Mesodermal cell (in vitro differentiated cells): ENCODE measurements around the gene CACNG4.

Experiments
- H3K27ac ChIP-seq: 2 replicates; pipeline ENCODE4 v1.7.0; 2013; ENCODE audit warnings: mild to moderate bottlenecking, low read depth, low read length, moderate library complexity; ENCODE audit not compliant: severe bottlenecking
- H3K36me3 ChIP-seq: 2 replicates; pipeline ENCODE4 v1.7.1; 2013; ENCODE audit warnings: mild to moderate bottlenecking, low read length, moderate library complexity; ENCODE audit not compliant: control insufficient read depth, insufficient read depth
- H3K4me1 ChIP-seq: one replicate; pipeline ENCODE4 v1.7.1; 2013; ENCODE audit warnings: mild to moderate bottlenecking, low read length; ENCODE audit not compliant: insufficient read depth, control insufficient read depth, poor library complexity, severe bottlenecking
- H3K4me3 ChIP-seq: 2 replicates; pipeline ENCODE4 v1.7.0; 2013; ENCODE audit warnings: low read length, control low read depth, mild to moderate bottlenecking; ENCODE audit not compliant: insufficient read depth, poor library complexity, severe bottlenecking; ENCODE audit errors: extremely low read depth
- H3K9me3 ChIP-seq: 2 replicates; pipeline ENCODE4 v1.7.1; 2013; ENCODE audit warnings: mild to moderate bottlenecking, low read length, moderate library complexity; ENCODE audit not compliant: control insufficient read depth
- WGBS, 2 experiments: methylation state at CpG; one replicate each; pipeline ENCODE4 v1.1.5; 2013; ENCODE audit warnings: missing lambda C conversion rate in 2 of 2; ENCODE audit not compliant: insufficient coverage in 2 of 2; 5-methylcytosine and 5-hydroxymethylcytosine counted together

CACNG4 gene

GRCh38 chr17:66930933-66931332 lies 33.6 kb upstream of the CACNG4 start:
- 83% methylated on average over 2 of the region's 3 CpGs; no CpG with 5 or more reads in 1 of the 2 experiments for WGBS, 2 experiments
- H3K4me1 ChIP-seq: no peaks in the 10 kb centered on the region
- H3K27ac ChIP-seq: no peak overlapping the region
- H3K36me3 ChIP-seq: no peaks in the 10 kb centered on the region
- H3K4me3 ChIP-seq: no peak overlapping the region
- H3K9me3 ChIP-seq: no peaks in the 10 kb centered on the region

- Histone ChIP-seq H3K36me3 (no peaks in the 10 kb centered on the region), H3K4me3 (no peak overlapping the region), H3K4me1 (no peaks in the 10 kb centered on the region), H3K9me3 (peaks cover 5% of the 10 kb centered on the region), H3K27ac (no peak overlapping the region)
- 89 to 90% methylated on average over 1 to 2 of the region's 2 CpGs for WGBS, 2 experiments
Observed at GRCh38 chr17:66932311-66932710, 32.2 kb upstream of the CACNG4 start.

DNA sequence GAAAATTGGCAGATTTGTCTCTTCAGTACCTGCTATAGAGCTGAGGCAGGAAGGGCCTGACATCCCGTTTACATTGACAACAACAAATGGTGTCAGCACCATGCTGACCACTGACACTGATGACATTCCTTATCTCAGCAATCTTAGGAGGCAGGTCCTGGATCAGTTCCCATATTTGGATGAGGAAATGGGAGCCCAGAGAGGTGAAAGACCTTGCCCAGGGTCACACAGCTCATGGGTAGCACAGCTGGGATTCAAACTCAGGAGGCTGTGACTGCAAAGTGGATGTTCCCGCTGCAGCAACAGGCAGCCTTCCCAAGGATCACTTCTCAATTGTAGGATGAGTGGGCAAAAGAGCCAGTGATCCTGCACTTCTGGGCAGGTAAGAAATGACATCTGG lies 30.5 kb upstream of the CACNG4 start:
- 81 to 90% methylated on average over 2 of the region's 2 CpGs for WGBS, 2 experiments
- Histone ChIP-seq H3K9me3 (peaks cover 12% of the 10 kb centered on the region), H3K36me3 (no peaks in the 10 kb centered on the region), H3K27ac (no peak overlapping the region), H3K4me1 (no peaks in the 10 kb centered on the region), H3K4me3 (no peak overlapping the region)

- 67% methylated on average over 1 of the region's 2 CpGs; no CpG with 5 or more reads in 1 of the 2 experiments for WGBS, 2 experiments
- no peaks in the 10 kb centered on the region for H3K4me1 ChIP-seq
Observed at GRCh38 chr17:66935717-66936116, 28.8 kb upstream of the CACNG4 start.

DNA sequence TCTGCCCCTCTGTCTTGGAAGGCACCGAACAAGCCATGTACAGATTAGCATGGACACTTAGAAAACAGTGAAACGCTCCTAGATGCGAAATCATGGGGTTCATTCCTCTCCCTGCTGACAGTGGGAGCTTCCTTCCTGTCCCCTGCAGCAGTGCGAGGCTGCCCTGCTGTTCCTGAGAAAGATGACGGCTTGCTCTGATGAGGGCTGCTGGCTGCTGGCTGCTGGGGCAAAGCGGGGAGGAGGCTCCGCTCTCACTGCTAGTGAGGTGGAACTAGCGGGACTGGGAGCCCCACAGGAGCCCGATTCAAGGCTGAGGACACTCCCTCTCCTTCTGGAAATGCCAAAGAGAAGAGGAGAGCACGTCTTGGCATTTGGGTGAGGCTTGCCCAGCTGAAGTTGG lies 25.9 kb upstream of the CACNG4 start:
- no peaks in the 10 kb centered on the region for H3K36me3 ChIP-seq
- WGBS, 2 experiments: 79 to 89% methylated on average over 9 to 10 of the region's 10 CpGs

More at GRCh38 chr17:66935717-66936116, 28.8 kb upstream of the CACNG4 start:
- no peak overlapping the region for H3K4me3 ChIP-seq
- H3K36me3 ChIP-seq: no peaks in the 10 kb centered on the region
- no peak overlapping the region for H3K27ac ChIP-seq
- peaks cover 12% of the 10 kb centered on the region for H3K9me3 ChIP-seq

GRCh38 chr17:66939461-66940114 lies 24.9 kb upstream of the CACNG4 start:
- Histone ChIP-seq H3K4me1 (peaks cover 28% of the 10 kb centered on the region), H3K36me3 (no peaks in the 10 kb centered on the region), H3K4me3 (no peak overlapping the region), H3K27ac (no peak overlapping the region), H3K9me3 (peaks cover 12% of the 10 kb centered on the region)
- 90 to 92% methylated on average over 9 to 12 of the region's 12 CpGs for WGBS, 2 experiments

More for the DNA sequence above, 25.9 kb upstream of the CACNG4 start:
- Histone ChIP-seq H3K9me3 (peaks cover 12% of the 10 kb centered on the region), H3K4me3 (no peak overlapping the region), H3K27ac (no peak overlapping the region), H3K4me1 (peaks cover 19% of the 10 kb centered on the region)

GRCh38 chr17:66941249-66941648 lies 23.3 kb upstream of the CACNG4 start:
- Histone ChIP-seq H3K4me1 (peaks cover 32% of the 10 kb centered on the region), H3K36me3 (no peaks in the 10 kb centered on the region), H3K4me3 (no peak overlapping the region), H3K27ac (no peak overlapping the region), H3K9me3 (peaks cover 12% of the 10 kb centered on the region)
- WGBS, 2 experiments: 97 to 100% methylated on average over 3 of the region's 3 CpGs

GRCh38 chr17:66941773-66942450 lies 22.6 kb upstream of the CACNG4 start:
- 86 to 88% methylated on average over 7 to 8 of the region's 8 CpGs for WGBS, 2 experiments
- peak overlapping the region; percentile 91 for H3K27ac ChIP-seq
- H3K4me3 ChIP-seq: no peak overlapping the region
- H3K9me3 ChIP-seq: peaks cover 8% of the 10 kb centered on the region
- H3K36me3 ChIP-seq: no peaks in the 10 kb centered on the region
- peaks cover 32% of the 10 kb centered on the region for H3K4me1 ChIP-seq

GRCh38 chr17:66942451-66943264 lies 21.8 kb upstream of the CACNG4 start:
- 71 to 96% methylated on average over 3 to 4 of the region's 8 CpGs for WGBS, 2 experiments
- H3K4me3 ChIP-seq: no peak overlapping the region
- peaks cover 6% of the 10 kb centered on the region for H3K9me3 ChIP-seq
- H3K27ac ChIP-seq: peak overlapping the region; percentile 91
- H3K36me3 ChIP-seq: no peaks in the 10 kb centered on the region
- H3K4me1 ChIP-seq: peaks cover 32% of the 10 kb centered on the region

GRCh38 chr17:66943484-66943883 lies 21.0 kb upstream of the CACNG4 start:
- peaks cover 32% of the 10 kb centered on the region for H3K4me1 ChIP-seq
- 66 to 68% methylated on average over 3 to 5 of the region's 6 CpGs for WGBS, 2 experiments
- H3K27ac ChIP-seq: peak overlapping the region; percentile 91
- H3K9me3 ChIP-seq: no peaks in the 10 kb centered on the region
- H3K4me3 ChIP-seq: no peak overlapping the region
- H3K36me3 ChIP-seq: no peaks in the 10 kb centered on the region
